Measurements from ENCODE around the gene FYN.

The FYN gene

GRCh38 chr6:111880181-111880888 is 7.1 kb upstream of the FYN start:
- TF ChIP-seq CTCF (conservative IDR thresholded peaks at IDR 0.05) (no peak), ZFX (IDR thresholded peaks at IDR 0.05) (no peak)
- H3K27ac ChIP-seq = no peak overlapping the region

GRCh38 chr6:111875741-111876140 is 2.5 kb upstream of the FYN start:
- TF ChIP-seq CTCF (conservative IDR thresholded peaks at IDR 0.05) (no peak), ZFX (IDR thresholded peaks at IDR 0.05) (no peak)
- no peak overlapping the region for H3K27ac ChIP-seq

GRCh38 chr6:111874025-111874415 is 768 bp upstream of the FYN start:
- H3K27ac ChIP-seq = no peak overlapping the region
- TF ChIP-seq CTCF (conservative IDR thresholded peaks at IDR 0.05) (no peak), ZFX (IDR thresholded peaks at IDR 0.05) (no peak)

GRCh38 chr6:111872401-111873177 is 663 bp downstream of the FYN start:
- TF ChIP-seq ZFX (IDR thresholded peaks at IDR 0.05) = no peak
- TF ChIP-seq CTCF (conservative IDR thresholded peaks at IDR 0.05) = no peak
- H3K27ac ChIP-seq = no peak overlapping the region; the same call in 1 of the 2 replicates

GRCh38 chr6:111871725-111872400 is 1.4 kb downstream of the FYN start:
- no peak overlapping the region for H3K27ac ChIP-seq
- TF ChIP-seq CTCF (conservative IDR thresholded peaks at IDR 0.05) = no peak
- no peak for TF ChIP-seq ZFX (IDR thresholded peaks at IDR 0.05)

- TF ChIP-seq CTCF (conservative IDR thresholded peaks at IDR 0.05) (no peak), ZFX (IDR thresholded peaks at IDR 0.05) (no peak)
- H3K27ac ChIP-seq = no peak overlapping the region
These were observed 2.0 kb downstream of the FYN start for GRCh38 chr6:111871207-111871606.

GRCh38 chr6:111870742-111871064 is 2.5 kb downstream of the FYN start:
- H3K27ac ChIP-seq = no peak overlapping the region
- no peak for TF ChIP-seq CTCF (conservative IDR thresholded peaks at IDR 0.05)
- no peak for TF ChIP-seq ZFX (IDR thresholded peaks at IDR 0.05)

All from C4-2B (cell line).